IMR-90 (cell line): ENCODE data around the gene DSCAML1. TPM values are rescaled to one million over a fixed set of nuclear protein-coding genes. Genes with fewer than 3 reads are reported as not detected.
A peak's percentile ranks its signal among the peaks of the same experiment; 100 is the strongest.

Experiments
- ATAC-seq: fragments of 200-7000 bp; cut with Tn5 transposase; 2 replicates; pipeline ENCODE4 v1.9.1; 2020; ENCODE audit warnings: low read depth, mild to moderate bottlenecking, moderate library complexity
- BruUV-seq: library from RNA; stranded (reverse); fragments of 400-500 nt; replicated peaks from 2 replicates; lab custom pipeline; 2021; lab: Mats Ljungman, UMichigan
- CTCF ChIA-PET: fragments of 300-600 bp; formaldehyde crosslinking; extraction: SDS; loops from one replicate; lab custom pipeline; 2021; ENCODE audit warnings: antibody characterized with exemption; lab: Yijun Ruan, JAX
- POLR2A ChIA-PET: fragments of 300-600 bp; sonication (Branson Sonifier 250); formaldehyde crosslinking; loops from one replicate; lab custom pipeline; 2022; ENCODE audit warnings: antibody characterized with exemption; ENCODE audit not compliant: unreplicated experiment; lab: Charles Lee
- DNase-seq: peaks from one replicate; pipeline ENCODE4 v3.0.0; 2013
- H2AFZ ChIP-seq: replicated peaks from 2 replicates; pipeline ENCODE3; 2013; ENCODE audit warnings: low read length, mild to moderate bottlenecking; ENCODE audit not compliant: poor library complexity
- H2AK5ac ChIP-seq: 2 replicates; pipeline ENCODE4 v1.6.1; 2013; ENCODE audit warnings: low read depth, low read length, inconsistent platforms
- H2AK9ac ChIP-seq: replicated peaks from 2 replicates; pipeline ENCODE3; 2013; ENCODE audit warnings: mild to moderate bottlenecking, low read depth, low read length, moderate library complexity; ENCODE audit not compliant: poor library complexity
- H2BK120ac ChIP-seq: 2 replicates; pipeline ENCODE4 v1.6.1; 2013; ENCODE audit warnings: low read depth, low read length, inconsistent platforms
- H2BK15ac ChIP-seq: 3 replicates; pipeline ENCODE4 v1.6.1; 2013; ENCODE audit warnings: low read depth, low read length, inconsistent platforms
- H2BK20ac ChIP-seq: 2 replicates; pipeline ENCODE4 v1.6.1; 2013; ENCODE audit warnings: low read depth, mild to moderate bottlenecking, inconsistent platforms, low read length, moderate library complexity
- H2BK5ac ChIP-seq: 2 replicates; pipeline ENCODE4 v1.6.1; 2013; ENCODE audit warnings: mild to moderate bottlenecking, low read depth, low read length, inconsistent platforms; ENCODE audit not compliant: poor library complexity, severe bottlenecking
- H3K14ac ChIP-seq: replicated peaks from 2 replicates; pipeline ENCODE4 v1.6.1; 2013; ENCODE audit warnings: low read depth, low read length, inconsistent platforms
- H3K18ac ChIP-seq: 2 replicates; pipeline ENCODE4 v1.6.1; 2013; ENCODE audit warnings: low read depth, low read length, control low read depth
- H3K23ac ChIP-seq: 2 replicates; pipeline ENCODE4 v1.6.1; 2013; ENCODE audit warnings: low read depth, low read length, inconsistent platforms
- H3K27ac ChIP-seq: 2 replicates; pipeline ENCODE4 v1.5.1; 2013; ENCODE audit warnings: mild to moderate bottlenecking, control low read depth, low read length; ENCODE audit not compliant: insufficient read depth
- H3K27me3 ChIP-seq: 2 replicates; pipeline ENCODE4 v1.6.1; 2013; ENCODE audit warnings: low read length; ENCODE audit not compliant: control insufficient read depth, insufficient read depth
- H3K36me3 ChIP-seq: 2 replicates; pipeline ENCODE4 v1.6.1; 2013; ENCODE audit warnings: low read length, mixed read lengths; ENCODE audit not compliant: control insufficient read depth, insufficient read depth
- H3K4ac ChIP-seq: 2 replicates; pipeline ENCODE4 v1.6.1; 2013; ENCODE audit warnings: low read depth, low read length, inconsistent platforms
- H3K4me1 ChIP-seq: 2 replicates; pipeline ENCODE4 v1.6.1; 2013; ENCODE audit warnings: low read length, mixed read lengths; ENCODE audit not compliant: control insufficient read depth, insufficient read depth
- H3K4me2 ChIP-seq: 2 replicates; pipeline ENCODE4 v1.6.1; 2013; ENCODE audit warnings: low read depth, mild to moderate bottlenecking, control low read depth, low read length, moderate library complexity
- H3K4me3 ChIP-seq: 2 replicates; pipeline ENCODE4 v1.5.1; 2013; ENCODE audit warnings: low read depth, mild to moderate bottlenecking, control low read depth, low read length, moderate library complexity; ENCODE audit not compliant: insufficient read depth
- H3K56ac ChIP-seq: 2 replicates; pipeline ENCODE4 v1.6.1; 2013; ENCODE audit warnings: low read length, inconsistent platforms; ENCODE audit not compliant: insufficient read depth; ENCODE audit errors: extremely low read depth
- H3K79me1 ChIP-seq, 2 experiments: 2 replicates each; pipeline ENCODE4 v1.6.1; 2013; ENCODE audit warnings: low read length in 2 of 2, inconsistent platforms in 1 of 2, low read depth in 1 of 2
- H3K9ac ChIP-seq: 2 replicates; pipeline ENCODE4 v1.6.1; 2013; ENCODE audit warnings: low read depth, low read length, control low read depth
- H3K9me1 ChIP-seq: 2 replicates; pipeline ENCODE4 v1.6.1; 2013; ENCODE audit warnings: low read length, inconsistent platforms; ENCODE audit not compliant: insufficient read depth
- H3K9me3 ChIP-seq: 2 replicates; pipeline ENCODE4 v1.6.1; 2013; ENCODE audit warnings: low read length; ENCODE audit not compliant: control insufficient read depth, insufficient read depth
- H4K20me1 ChIP-seq: 2 replicates; pipeline ENCODE4 v1.6.1; 2013; ENCODE audit warnings: low read length, inconsistent platforms; ENCODE audit not compliant: insufficient read depth
- H4K5ac ChIP-seq: 2 replicates; pipeline ENCODE4 v1.6.1; 2013; ENCODE audit warnings: mild to moderate bottlenecking, low read depth, low read length, control low read depth
- H4K8ac ChIP-seq, 2 experiments: 2 replicates each; pipeline ENCODE4 v1.6.1; 2013; ENCODE audit warnings: low read depth in 2 of 2, low read length in 2 of 2, control low read depth in 1 of 2, inconsistent platforms in 1 of 2
- H4K91ac ChIP-seq: 2 replicates; pipeline ENCODE4 v1.6.1; 2013; ENCODE audit warnings: low read depth, low read length, inconsistent platforms; ENCODE audit not compliant: insufficient read depth
- CEBPB ChIP-seq: IDR thresholded peaks from 2 replicates; pipeline ENCODE4 v1.6.1; 2012; ENCODE audit warnings: low read depth, low read length, improper control_type of control experiment
- CTCF ChIP-seq: conservative IDR thresholded peaks from 2 replicates; pipeline ENCODE4 v1.5.1; 2012; ENCODE audit warnings: mild to moderate bottlenecking, low read depth, low read length, improper control_type of control experiment
- ELK1 ChIP-seq: fragments of 150-350 bp; IDR thresholded peaks from 2 replicates; pipeline ENCODE4 v1.6.1; 2016; ENCODE audit warnings: low read depth, mild to moderate bottlenecking, low read length, moderate library complexity, borderline replicate concordance
- MXI1 ChIP-seq: IDR thresholded peaks from 2 replicates; pipeline ENCODE4 v1.6.1; 2012; ENCODE audit warnings: low read depth, mild to moderate bottlenecking, low read length, moderate library complexity, borderline replicate concordance
- POLR2A ChIP-seq: IDR thresholded peaks from 2 replicates; pipeline ENCODE4 v1.6.1; 2012; ENCODE audit warnings: mild to moderate bottlenecking, low read depth, low read length
- RAD21 ChIP-seq: IDR thresholded peaks from 2 replicates; pipeline ENCODE4 v1.6.1; 2012; ENCODE audit warnings: low read length, improper control_type of control experiment
- USF2 ChIP-seq: fragments of 150-350 bp; IDR thresholded peaks from 2 replicates; pipeline ENCODE4 v1.6.1; 2017; ENCODE audit warnings: mild to moderate bottlenecking, antibody characterized with exemption, low read length, low read depth
- WGBS, 2 experiments: methylation state at CpG; one replicate each; pipeline versions ENCODE4 v1.1.5 to v1.1.7; 2013; ENCODE audit warnings: missing lambda C conversion rate in 2 of 2; ENCODE audit not compliant: insufficient read length in 1 of 2; ENCODE audit errors: extremely low coverage in 2 of 2; 5-methylcytosine and 5-hydroxymethylcytosine counted together
- dilution Hi-C: fragments of 300-500 bp; cut with HindIII; formaldehyde crosslinking; loops from one replicate; pipeline ENCODE4 v1.14.3; 2018; ENCODE audit warnings: low sequenced_read_pairs; ENCODE audit not compliant: unreplicated experiment
- in situ Hi-C: fragments of 300-500 bp; cut with MboI; formaldehyde crosslinking; loops from 3 replicates; pipeline ENCODE4 v1.14.3; 2019; ENCODE audit warnings: low sequenced_read_pairs, inconsistent platforms, mixed read lengths
- intact Hi-C: fragments of 100-400 bp; cut with micrococcal nuclease; formaldehyde crosslinking; loops from 2 replicates; pipeline ENCODE4 v1.10.0; 2022
- polyA plus RNA-seq, 3 experiments: library from polyadenylated mRNA; depleted of rRNA; stranded (reverse); fragments of >200 nt; gene quantifications; 2 replicates each; pipeline ENCODE4 v1.2.3, GENCODE V29; 2012; ENCODE audit warnings: low replicate concordance in 1 of 3
- total RNA-seq: library from RNA; depleted of rRNA; stranded (reverse); fragments of >200 nt; gene quantifications from 2 replicates; pipeline ENCODE4 v1.2.3, GENCODE V29; 2012

DSCAML1 gene
- total and polyA plus RNA-seq, 2 of the 4 experiments (the other 2 are of a cell fraction), result not detected

- TF ChIP-seq POLR2A (no peak), ELK1 (no peak), RAD21 (0 out of 2 replicates have a peak, but pooled peaks have one; percentile 4), CTCF (peak; percentile 26; the same call in 1 of the 2 replicates), USF2 (no peak), CEBPB (no peak), MXI1 (no peak)
- Histone ChIP-seq H3K14ac (no peak overlapping the region), H2BK15ac (no peak overlapping the region), H4K91ac (no peak overlapping the region), H2BK120ac (no peak overlapping the region), H3K9me1 (no peaks in the 10 kb centered on the region), H3K23ac (no peak overlapping the region), H2BK20ac (no peak overlapping the region), H3K56ac (no peak overlapping the region), H2AFZ (peak overlapping the region; percentile 51), H3K4ac (no peak overlapping the region), H2BK5ac (peak overlapping the region; percentile 76), H3K9me3 (no peaks in the 10 kb centered on the region), H4K20me1 (no peaks in the 10 kb centered on the region), H3K4me2 (no peak overlapping the region), H3K4me1 (no peaks in the 10 kb centered on the region), H3K36me3 (no peaks in the 10 kb centered on the region), H2AK5ac (no peak overlapping the region), H4K5ac (no peak overlapping the region), H3K18ac (no peak overlapping the region), H2AK9ac (no peak overlapping the region), H3K4me3 (no peak overlapping the region), H4K8ac (no peak overlapping the region), H3K27ac (no peak overlapping the region), H3K27me3 (peaks cover 18% of the 10 kb centered on the region; the same call in 1 of the 2 replicates), H3K79me1 (no peaks in the 10 kb centered on the region), H3K9ac (no peak overlapping the region)
- in situ Hi-C loops, result loop anchor here (10.0 kb wide), 1 partner anchor 365 kb away; no protein-coding TSS in a partner anchor
- WGBS, 2 experiments, result 69 to 100% methylated on average over 1 to 8 of the region's 22 CpGs
- ATAC-seq, result peak; percentile 79
- ChIA-PET CTCF (interaction anchor here (2.3 to 3.2 kb wide), 2 partner anchors 10 to 138 kb away, joined by 8 to 23 read pairs; no protein-coding TSS in a partner anchor), POLR2A (no interaction called here)
- no TSS peak for BruUV-seq
- dilution Hi-C loops, result no loop called here
- intact Hi-C loops, result no loop called here
- peak; percentile 8 for DNase-seq
These were observed 12.4 kb upstream of the DSCAML1 start for GRCh38 chr11:117809236-117810055.
